NCI-H1105 treated with DMSO at 0.1 percent for 48 hours (cell line): ENCODE measurements around the gene RAP1B.

ENCODE experiments used
- DNase-seq: peaks from one replicate; lab custom pipeline; 2025; lab: John Stamatoyannopoulos, UW

RAP1B gene

DNA sequence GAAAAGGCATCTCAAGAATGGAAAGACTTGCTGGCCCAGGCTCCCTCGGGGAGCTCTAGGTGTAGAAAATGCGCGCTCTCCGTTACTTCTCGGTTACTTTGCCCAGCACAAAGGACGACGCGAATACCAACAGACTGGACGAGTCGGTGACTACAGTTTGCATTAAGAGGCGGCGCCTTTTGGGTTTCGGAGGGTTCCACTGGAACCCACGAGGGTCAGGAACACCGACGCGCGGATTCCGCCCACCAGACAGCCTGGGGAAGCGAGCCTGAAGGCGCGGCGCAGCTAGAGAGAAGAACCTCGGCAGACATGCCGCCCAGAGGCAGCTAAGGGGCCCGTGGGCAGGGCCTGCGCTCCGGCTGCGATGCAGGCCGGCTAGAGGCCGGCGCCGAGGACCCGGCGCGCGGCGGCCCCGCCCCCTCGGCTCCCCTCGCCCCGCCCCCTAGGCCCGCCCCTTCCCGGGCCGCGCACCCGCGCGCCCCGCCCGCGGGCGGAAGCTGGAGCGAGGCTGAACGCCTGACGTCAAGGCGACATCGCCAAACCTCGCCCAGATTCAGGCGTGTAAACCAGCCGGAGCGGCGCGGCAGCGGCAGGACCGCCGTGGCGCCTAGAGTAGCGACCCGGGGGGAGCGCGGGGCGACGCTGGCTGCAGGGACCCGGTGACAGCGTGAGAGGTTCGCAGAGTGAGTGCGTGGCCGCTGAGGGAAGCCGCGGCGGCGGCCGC is at the start of gene RAP1B:
Gene RAP1B (plus strand): TSS at position 530 of the 724 bp plus-strand sequence. CDS start 37,826 bp downstream, outside the sequence.
- DNase-seq: peak; percentile 89

DNA sequence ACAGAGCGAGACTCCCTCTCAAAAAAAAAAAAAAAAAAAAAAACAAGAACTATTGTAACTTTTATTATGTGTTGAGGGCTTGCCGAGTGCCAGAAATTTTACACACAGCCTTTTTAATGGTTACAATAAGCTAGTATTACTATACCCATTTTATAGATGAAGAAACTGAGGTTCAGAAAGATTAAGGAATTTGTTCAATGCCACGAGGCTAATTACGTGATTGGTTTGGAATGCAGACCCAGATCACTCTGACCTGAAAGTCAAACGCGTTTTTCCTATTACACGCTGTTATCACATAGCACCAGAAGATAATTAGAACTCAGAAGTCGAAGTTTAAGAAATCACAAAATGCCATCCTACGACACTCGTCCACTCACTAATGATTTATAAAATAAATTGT is 48.9 kb upstream of the RAP1B start:
- no peak for DNase-seq

DNA sequence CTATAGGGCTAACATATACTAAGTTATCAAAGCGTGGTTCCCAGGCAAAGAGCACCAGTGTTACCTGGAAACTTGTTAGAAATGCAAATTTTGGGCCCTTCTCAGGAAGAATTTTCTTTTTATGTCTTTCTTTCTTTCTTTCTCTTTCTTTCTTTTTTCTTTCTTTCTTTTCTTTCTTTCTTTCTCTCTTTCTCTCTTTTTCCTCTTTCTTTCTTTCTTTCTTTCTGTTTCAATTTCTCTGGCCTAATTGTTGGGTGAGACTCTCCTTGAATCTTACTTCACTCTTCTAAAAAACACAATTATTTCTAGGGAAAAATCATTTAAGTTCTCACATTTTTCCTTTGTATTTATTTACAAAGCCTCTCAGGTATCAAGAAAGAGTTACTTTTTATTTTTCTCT is 46.5 kb upstream of the RAP1B start:
- DNase-seq: no peak

DNA sequence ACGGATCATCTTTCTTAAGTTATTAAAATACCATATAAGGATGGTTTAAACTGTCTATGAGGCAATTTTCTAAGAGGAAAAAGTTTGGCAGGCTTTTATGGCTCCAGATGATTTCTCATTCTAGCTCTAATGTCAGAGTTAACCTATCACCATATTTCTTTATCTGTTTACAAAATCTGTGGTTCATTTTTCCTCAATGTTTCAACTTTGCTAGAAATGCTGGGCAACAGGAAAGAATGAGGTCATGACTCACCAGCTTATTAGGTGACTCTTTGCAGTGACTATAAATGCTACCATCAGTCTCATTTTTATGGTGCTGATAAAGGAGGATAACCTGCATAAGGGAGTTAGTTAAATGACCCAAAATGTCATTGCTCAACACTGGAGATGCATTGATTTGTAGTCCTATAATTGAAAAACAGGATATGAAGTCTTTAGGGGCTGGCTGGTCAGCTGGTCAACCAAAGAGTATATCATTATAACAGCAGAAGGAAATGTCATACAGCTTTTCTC is 45.3 kb upstream of the RAP1B start:
- DNase-seq: no peak

DNA sequence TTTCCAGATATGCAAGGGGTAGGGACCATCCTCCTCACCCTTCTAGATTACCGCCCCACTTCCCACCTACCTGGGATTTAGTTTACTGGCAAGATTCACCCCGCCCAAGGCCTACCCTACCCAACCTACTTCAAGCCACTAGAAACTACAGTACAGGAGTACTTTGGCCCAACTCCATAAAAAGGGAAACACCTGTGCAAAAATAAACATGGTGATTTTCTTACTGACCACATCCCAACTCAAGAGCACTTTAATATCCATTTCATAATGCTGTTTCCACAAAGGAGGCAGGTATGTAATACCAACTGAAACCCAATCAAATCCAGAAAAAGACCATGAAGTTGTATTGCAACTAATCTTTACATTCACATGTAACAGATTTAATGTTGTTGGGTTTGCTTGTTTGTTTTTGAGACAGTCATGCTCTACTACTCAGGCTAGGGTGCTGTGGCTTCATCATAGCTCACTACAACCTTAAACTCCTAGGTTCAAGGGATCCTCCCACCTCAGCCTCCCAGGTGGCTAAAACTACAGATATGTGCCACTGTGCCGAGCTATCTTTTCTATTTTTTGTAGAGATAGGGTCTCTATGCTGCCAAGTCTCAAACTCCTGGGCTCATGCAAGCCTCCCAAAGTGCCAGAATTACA is 41.7 kb upstream of the RAP1B start:
- peak; percentile 76 for DNase-seq

DNA sequence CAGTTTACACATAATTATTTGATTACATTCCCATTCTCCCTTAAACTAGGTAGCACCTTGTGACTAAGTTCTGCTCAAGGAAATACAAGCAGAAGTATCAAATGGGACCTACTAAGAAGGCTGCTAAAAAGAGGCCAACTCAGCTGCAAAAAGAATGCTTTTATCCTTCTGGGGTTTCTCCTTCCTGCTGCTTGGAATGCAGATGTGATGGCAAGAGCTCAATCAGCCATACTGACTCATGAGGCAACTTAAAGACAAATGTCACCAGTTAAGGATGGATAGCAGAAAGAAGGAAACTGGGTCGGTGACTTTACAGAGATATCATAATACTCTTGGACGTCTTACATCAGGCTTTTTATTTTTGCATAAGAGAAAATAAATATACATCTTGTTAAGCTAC is 38.0 kb upstream of the RAP1B start:
- DNase-seq: no peak

DNA sequence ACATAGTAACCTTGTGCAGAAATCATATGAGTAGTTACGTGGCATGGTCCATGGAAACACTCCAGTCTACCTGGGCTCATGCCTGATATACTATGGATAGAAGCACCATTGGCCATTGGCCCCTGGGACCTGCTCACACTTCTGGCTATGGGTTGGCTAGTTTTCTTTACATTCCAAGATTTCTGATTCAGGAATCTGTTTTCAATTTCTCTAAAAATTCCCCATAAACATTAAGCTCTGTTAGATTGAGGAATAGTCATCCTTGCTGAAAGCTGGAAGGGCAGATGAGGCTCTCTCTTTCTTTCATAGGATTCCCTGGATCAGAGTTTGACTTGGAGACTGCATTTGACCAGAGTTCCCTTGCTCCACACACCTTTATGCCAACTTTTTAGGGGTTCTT is 37.3 kb upstream of the RAP1B start:
- DNase-seq: no peak

DNA sequence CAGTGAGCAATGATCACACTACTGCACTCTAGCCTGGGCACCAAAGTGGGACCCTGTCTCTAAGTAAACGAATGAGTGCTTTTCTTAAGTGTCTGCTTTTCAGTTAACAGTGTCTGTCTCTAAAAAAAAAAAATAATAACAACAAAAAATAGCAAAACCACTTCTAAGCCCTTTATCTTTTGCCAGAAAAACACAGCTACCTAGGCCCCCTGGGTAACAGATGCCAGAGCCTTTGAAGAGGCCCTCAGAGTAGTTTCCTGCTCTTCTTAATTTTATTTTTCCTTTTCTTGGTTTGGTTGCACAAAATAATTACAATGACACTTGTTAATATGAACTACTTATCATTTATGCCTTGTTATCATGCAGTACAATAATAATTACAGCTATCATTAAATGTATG is 32.8 kb upstream of the RAP1B start:
- DNase-seq: no peak

DNA sequence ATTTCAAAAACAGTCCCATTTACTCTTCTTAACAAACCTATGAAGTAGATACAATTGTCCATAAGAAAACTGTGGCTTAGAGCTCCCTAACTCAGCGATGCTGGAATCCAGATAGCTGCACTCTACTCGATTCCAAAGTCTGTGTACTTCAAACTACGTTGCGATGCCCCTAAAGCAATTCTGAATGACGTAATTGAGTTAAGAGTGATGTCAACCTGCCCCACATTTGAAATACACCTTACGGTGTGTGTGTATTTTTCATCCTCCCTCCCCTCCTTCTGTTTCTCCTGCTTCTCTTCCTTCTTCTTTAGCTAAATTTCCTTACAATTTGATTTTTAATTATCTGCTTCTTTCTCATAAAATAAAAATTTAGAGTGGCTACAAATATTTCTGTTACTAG is 31.9 kb upstream of the RAP1B start:
- DNase-seq: no peak

DNA sequence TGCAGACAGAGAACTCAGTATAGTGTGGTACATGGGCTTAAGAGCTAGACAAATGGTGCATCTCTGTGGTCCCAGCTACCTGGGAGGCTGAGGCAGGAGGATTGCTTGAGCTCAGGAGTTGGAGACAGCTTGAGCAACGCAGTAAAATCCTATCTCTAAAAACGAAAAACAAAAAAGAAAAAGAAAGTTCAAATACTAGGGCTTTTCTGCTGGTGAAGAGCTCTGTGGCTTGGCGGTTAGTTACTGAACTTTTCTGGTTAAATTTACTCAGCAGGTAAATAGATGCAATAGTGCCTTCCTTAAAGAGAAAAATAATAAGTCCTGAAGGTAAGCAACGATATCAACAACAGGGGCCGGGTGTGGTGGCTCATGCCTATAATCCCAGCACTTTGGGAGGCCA is 31.4 kb upstream of the RAP1B start:
- DNase-seq: no peak

DNA sequence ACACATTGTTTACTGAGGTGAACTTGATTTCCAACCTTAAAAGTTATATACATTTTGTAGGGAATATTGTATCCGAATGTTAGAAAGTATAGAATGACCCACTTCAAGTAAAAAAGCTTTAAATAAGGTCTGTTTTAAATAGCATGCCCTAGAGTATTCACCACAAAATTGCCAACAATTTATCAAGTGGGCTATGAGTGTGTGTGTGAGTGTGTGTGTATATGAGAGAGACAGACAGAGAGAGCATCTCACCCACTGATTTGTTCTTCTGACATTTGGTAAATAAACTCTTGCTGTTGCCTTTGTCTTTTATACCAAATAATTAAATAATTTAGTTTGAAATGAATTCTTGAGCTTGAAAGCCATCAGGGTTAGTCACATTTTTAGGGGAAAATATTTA is 29.8 kb upstream of the RAP1B start:
- no peak for DNase-seq

DNA sequence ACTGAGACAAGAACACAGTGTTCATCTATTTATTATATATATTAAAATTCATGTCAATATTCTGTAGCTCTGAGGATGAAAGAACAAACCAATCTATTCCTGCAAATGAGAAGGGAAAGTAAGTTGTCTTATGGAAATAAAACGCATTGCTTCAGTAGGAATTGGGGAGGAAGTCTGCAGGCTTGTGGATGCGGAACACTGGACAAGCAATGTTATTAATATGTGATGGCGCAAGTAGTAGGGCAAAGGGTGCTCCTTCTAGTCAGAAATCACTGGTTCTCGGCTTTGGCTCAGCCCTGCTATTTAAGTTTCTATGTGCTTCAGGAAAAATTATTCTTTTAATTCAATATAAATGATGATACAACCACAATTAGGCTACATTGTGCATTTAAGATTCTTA is 28.8 kb upstream of the RAP1B start:
- DNase-seq: no peak

DNA sequence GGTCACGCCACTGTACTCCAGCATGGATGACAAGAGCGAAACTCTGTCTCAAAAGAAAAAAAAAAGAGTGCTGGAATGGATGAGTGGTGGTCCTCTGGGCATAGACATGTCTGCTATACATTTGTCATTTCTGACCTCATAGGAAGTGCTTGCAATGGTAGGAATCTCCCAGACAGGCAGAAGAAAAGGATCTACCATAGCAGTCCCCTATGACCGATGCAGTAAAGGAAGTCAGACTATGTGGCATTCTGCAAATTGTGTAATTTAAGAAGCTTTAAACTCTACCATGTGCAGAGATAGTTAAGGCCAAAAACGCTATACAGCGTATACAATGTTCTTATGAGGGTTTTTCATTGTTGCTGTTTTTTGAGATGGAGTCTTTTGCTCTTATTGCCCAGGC is 24.7 kb upstream of the RAP1B start:
- no peak for DNase-seq

DNA sequence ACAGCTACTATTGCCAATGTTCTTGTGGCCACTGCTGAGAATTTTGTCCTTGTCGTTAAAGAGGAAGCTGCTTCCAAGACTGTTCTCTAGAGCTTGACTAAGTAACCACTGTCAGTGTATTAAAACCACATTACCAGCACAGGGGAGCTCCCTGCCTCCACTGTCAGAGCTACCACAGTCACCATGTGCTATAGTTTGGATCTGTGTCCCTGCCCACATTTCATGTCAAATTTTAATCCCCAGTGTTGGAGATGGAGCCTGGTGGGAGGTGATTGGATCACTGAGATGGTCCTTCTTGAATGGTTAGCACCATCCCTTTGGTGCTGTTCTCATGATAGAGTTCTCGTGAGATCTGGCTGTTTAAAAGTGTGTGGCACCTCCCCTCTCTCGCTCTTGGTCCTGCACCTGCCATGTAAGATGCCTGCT is 23.2 kb upstream of the RAP1B start:
- DNase-seq: no peak

DNA sequence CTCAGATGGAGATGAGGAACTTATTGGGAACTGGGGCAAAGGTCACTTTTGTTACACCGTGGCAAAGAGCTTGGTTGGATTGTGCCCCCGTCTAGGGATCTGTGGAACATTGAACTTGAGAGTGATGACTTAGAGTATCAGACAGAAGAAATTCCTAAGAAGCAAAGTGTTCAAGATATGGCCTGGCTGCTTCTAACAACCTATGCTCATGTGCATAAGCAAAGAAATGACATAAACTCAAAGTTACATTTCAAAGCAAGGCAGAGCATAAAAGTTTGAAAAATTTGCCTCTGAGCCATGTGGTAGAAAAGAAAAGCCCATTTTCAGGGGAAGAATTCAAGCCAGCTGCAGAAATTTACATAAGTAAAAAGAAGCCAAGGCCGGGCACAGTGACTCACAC is 21.5 kb upstream of the RAP1B start:
- no peak for DNase-seq

DNA sequence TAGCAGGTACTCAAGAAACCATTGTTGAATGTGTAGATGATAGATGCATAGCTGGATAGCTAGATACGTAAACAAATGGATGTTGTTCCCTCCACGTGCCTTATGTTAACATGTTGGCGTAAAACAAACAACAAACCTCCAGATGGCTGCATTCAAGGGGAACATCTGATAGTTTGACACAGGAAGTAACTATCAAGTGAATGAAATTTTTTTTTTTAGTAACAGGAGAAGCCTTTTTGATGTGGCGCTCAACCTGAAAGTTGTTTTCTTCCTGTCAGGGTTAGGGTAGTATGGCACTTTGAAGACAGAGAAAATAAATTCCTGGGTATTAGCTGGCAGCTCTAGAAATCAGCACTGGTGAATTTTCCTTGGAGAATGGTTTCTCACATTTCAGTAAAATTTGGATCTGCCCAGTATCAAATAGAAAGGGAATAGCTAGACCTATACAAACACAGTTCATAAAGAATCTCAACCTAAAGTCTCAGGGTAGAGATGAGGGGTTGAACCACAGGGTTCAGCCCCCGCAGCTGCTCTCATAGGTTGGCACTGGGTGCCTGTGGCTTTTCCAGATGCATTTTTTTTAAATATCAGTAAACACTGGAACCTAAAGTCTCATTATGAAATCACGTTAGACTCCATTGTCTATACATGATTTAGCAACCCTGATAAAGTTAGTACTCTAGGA is 18.8 kb upstream of the RAP1B start:
- DNase-seq: no peak

DNA sequence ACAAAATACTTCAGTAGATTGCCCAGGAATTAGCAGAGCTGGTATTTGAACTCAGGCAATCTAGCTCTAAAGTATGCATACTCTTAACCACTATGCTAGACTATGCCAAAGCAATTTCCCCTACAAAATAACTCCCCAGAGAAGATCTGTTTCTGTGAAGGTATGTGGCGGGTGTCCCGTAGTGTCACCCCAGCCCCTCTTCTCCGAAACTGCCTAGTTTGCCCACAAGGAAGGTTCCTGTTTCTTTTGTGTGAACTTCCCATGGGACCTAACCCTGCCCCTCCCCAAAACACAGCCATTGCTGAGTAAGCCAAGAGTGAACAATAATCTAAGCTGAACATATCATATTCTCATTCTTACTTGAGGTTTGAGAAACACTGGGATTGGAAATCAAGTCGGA is 15.5 kb upstream of the RAP1B start:
- DNase-seq: no peak

DNA sequence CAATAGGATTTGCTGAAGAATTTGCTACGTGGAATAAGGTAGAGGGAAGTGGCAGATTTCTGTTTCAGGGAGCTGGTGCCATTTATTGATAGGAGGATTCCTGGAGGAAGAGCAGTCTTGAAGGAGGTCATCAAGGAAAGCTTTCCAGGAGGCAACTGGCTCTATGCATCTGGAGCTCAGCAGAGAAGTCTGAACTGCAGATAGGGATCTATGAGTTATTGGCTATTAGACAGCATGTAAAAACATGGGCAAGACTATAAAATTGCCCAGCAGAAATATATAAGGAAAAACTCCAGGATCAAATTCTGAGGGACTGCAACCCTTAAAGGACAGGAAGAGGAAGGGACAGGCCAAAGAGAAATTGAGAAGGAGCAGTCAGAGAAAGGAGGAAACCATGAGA is 8.9 kb upstream of the RAP1B start:
- DNase-seq: no peak

DNA sequence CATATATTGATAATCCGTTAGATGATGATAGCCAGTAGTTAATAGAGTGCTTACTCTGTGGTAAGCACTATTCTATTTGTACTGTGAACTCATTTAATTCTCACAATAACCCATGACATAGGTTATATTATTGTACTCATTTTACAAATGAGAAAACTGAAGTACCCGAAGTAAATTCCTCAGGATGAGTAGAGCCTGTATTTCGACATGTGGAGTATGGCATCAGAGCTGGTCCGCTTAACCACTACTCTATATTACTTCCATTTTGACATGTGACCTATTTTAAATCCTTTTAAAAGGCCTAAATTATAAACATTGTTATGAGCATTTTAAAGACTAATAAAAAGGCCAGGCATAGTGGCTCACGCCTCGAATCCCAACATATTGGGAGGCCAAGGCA is 8.0 kb upstream of the RAP1B start:
- no peak for DNase-seq

DNA sequence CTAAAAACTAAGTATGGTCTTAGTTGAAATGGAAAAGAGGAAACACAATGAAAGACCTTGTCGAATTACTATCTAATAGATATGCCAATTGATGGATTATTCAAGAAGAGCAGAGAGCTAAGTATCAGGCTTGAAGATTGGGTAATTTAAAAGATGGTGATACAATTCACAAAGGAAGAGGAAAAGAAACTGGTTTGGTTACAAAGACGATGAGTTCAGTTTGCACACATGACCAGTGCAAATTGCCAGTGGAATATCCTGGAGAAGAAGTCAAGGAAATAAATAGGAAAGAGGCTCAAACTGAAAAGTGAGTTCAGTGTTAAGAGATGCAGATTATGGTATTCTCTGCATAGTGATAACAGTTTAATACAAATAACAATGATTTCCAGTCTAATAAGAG is 2.5 kb upstream of the RAP1B start:
- DNase-seq: no peak

DNA sequence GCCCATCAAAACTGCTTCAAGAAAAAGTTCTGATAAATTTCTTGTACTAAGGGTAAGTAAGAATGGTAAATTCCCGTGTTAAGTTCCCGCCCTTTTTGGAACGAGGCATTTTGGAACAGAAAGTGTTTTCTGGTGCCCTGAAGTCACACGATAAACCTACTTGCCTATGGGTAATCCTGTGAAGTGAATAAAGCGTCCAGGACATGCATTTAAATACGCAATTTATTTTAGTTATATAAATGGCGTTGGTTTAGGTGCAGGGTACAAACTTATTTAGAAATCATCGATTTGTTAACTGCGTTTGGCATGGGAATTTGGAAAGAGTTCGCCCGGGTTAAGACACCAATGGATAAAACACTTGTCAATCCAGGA is 715 bp upstream of the RAP1B start:
- no peak for DNase-seq

DNA sequence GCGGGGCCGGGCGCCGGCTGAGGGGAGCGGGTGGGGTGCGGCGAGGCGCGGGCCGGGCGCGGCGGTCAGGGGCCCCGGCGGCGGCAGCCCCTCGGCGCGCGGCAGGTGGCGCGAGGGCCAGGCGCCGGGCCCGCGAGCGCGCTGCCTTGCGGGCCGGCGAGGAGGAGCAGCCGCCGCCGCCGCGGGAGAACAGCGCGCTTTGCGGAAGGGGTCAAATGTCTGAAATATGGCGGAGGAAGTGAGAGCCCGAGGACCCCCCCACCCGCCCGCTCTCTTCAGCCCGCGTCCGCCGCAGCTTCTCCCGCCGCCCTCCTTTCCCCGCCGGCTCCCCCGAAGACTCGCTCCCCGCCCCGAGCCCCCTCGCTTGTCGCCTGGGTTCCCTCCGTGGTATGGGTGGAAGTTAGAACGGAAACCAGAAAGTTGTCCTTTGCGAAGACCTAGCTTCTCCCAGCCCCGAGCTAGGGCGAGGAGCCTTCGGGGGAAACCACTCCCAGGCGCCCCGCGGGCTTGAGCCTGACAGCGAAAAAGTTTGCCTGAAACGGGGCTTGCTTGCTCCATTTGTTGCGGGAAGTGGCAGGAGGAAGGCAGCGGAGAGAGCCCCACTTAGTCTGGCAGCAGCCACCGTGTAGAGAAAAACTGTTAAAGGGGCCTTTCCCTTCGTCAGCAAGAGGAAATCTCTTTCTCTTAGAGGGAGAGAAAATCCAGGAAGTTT is 551 bp downstream of the RAP1B start:
- peak; percentile 47 for DNase-seq

DNA sequence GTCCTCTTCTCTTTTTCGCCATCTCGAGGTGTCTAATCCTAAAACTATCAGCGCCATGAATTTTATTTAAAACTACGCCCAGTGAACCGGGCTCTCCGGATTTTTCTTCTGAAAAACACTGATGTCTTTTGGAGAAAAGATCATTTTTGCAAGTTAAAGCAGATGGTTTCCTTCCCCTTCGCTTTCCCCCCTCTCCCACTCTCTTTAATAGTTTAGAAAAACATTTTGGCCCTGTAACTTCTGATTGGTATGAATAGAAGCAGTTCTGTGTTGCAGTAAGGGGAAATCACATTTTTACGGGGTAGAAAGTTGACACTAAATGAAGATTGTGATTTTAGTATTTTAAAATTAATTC is 1.1 kb downstream of the RAP1B start:
- DNase-seq: no peak
